ENCODE data around the gene CRELD2.

- TF ChIP-seq, protein P1, sequence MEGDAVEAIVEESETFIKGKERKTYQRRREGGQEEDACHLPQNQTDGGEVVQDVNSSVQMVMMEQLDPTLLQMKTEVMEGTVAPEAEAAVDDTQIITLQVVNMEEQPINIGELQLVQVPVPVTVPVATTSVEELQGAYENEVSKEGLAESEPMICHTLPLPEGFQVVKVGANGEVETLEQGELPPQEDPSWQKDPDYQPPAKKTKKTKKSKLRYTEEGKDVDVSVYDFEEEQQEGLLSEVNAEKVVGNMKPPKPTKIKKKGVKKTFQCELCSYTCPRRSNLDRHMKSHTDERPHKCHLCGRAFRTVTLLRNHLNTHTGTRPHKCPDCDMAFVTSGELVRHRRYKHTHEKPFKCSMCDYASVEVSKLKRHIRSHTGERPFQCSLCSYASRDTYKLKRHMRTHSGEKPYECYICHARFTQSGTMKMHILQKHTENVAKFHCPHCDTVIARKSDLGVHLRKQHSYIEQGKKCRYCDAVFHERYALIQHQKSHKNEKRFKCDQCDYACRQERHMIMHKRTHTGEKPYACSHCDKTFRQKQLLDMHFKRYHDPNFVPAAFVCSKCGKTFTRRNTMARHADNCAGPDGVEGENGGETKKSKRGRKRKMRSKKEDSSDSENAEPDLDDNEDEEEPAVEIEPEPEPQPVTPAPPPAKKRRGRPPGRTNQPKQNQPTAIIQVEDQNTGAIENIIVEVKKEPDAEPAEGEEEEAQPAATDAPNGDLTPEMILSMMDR (IDR thresholded peaks at IDR 0.05) = no peak
- TF ChIP-seq POLR2A (IDR thresholded peaks at IDR 0.05) = no peak
These were observed 37.4 kb downstream of the CRELD2 start for GRCh38 chr22:49955581-49956417.
